Suprapubic skin (tissue), 4 donors: ENCODE measurements around the gene MMAB. TPM values are rescaled to one million over a fixed set of nuclear protein-coding genes. Genes with fewer than 3 reads are reported as not detected.

Source experiments
- DNase-seq, 2 donors: peaks; one replicate each; pipeline ENCODE4 v3.0.0-alpha.2; 2019; ENCODE audit warnings: low spot score in 2 of 2
- H3K27ac ChIP-seq: fragments of 200-600 bp; sonication (generic); one replicate; pipeline ENCODE4 v1.5.1; 2019
- H3K27me3 ChIP-seq: fragments of 200-600 bp; sonication (generic); one replicate; pipeline ENCODE4 v1.5.1; 2019
- H3K36me3 ChIP-seq: fragments of 200-600 bp; sonication (generic); one replicate; pipeline ENCODE4 v1.5.1; 2019
- H3K4me1 ChIP-seq: fragments of 200-600 bp; sonication (generic); one replicate; pipeline ENCODE4 v1.5.1; 2019
- H3K4me3 ChIP-seq: fragments of 200-600 bp; sonication (generic); one replicate; pipeline ENCODE4 v1.5.1; 2019; ENCODE audit warnings: mild to moderate bottlenecking
- H3K9me3 ChIP-seq: fragments of 200-600 bp; sonication (generic); one replicate; pipeline ENCODE4 v1.5.1; 2019
- EP300 ChIP-seq: sonication (generic); formaldehyde crosslinking; IDR thresholded peaks from one replicate; pipeline ENCODE4 v1.6.1; 2017; ENCODE audit warnings: antibody characterized with exemption
- POLR2A ChIP-seq, 2 donors: fragments of 450-650 bp; IDR thresholded peaks; one replicate each; pipeline ENCODE4 v1.6.1; 2017; ENCODE audit warnings: antibody characterized with exemption in 2 of 2, mild to moderate bottlenecking in 2 of 2, moderate library complexity in 2 of 2
- POLR2AphosphoS5 ChIP-seq, 3 donors: sonication (generic); formaldehyde crosslinking; IDR thresholded peaks; one replicate each; pipeline ENCODE4 v1.6.1; 2017; ENCODE audit warnings: antibody characterized with exemption in 3 of 3
- WGBS: methylation state at CpG from one replicate; pipeline ENCODE4 v1.1.5; 2018; 5-methylcytosine and 5-hydroxymethylcytosine counted together
- total RNA-seq, 4 donors: library from RNA; depleted of rRNA; stranded (reverse); fragments of >200 nt; gene quantifications; one replicate each; pipeline ENCODE4 v1.1.0, GENCODE V29; 2016
- TF ChIP-seq, protein P1 (sequence below), 2 donors: fragments of 200-600 bp in 1 of 2; fragments of 450-650 bp in 1 of 2; sonication (generic) in 1 of 2; IDR thresholded peaks; one replicate each; pipeline ENCODE4 v1.5.1; 2016 to 2019; ENCODE audit warnings: antibody characterized with exemption in 2 of 2, mild to moderate bottlenecking in 1 of 2, moderate library complexity in 1 of 2

MMAB gene
- total RNA-seq, 4 donors from 2014 or later, result 17.1 to 37.2 (median 24.5) TPM

- Histone ChIP-seq H3K4me3 (no peak overlapping the region), H3K27ac (no peak overlapping the region), H3K27me3 (no peaks in the 10 kb centered on the region), H3K9me3 (no peaks in the 10 kb centered on the region), H3K36me3 (peaks cover 83% of the 10 kb centered on the region), H3K4me1 (no peaks in the 10 kb centered on the region)
- TF ChIP-seq, protein P1, sequence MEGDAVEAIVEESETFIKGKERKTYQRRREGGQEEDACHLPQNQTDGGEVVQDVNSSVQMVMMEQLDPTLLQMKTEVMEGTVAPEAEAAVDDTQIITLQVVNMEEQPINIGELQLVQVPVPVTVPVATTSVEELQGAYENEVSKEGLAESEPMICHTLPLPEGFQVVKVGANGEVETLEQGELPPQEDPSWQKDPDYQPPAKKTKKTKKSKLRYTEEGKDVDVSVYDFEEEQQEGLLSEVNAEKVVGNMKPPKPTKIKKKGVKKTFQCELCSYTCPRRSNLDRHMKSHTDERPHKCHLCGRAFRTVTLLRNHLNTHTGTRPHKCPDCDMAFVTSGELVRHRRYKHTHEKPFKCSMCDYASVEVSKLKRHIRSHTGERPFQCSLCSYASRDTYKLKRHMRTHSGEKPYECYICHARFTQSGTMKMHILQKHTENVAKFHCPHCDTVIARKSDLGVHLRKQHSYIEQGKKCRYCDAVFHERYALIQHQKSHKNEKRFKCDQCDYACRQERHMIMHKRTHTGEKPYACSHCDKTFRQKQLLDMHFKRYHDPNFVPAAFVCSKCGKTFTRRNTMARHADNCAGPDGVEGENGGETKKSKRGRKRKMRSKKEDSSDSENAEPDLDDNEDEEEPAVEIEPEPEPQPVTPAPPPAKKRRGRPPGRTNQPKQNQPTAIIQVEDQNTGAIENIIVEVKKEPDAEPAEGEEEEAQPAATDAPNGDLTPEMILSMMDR (IDR thresholded peaks at IDR 0.05), result no peak
- TF ChIP-seq POLR2AphosphoS5 (IDR thresholded peaks at IDR 0.05) (no peak), POLR2A (IDR thresholded peaks at IDR 0.05) (no peak), EP300 (no peak)
- 90% methylated on average over 8 of the region's 16 CpGs for WGBS
- no peak for DNase-seq
These were observed 16.5 kb upstream of the MMAB start for GRCh38 chr12:109589691-109590245.

DNA sequence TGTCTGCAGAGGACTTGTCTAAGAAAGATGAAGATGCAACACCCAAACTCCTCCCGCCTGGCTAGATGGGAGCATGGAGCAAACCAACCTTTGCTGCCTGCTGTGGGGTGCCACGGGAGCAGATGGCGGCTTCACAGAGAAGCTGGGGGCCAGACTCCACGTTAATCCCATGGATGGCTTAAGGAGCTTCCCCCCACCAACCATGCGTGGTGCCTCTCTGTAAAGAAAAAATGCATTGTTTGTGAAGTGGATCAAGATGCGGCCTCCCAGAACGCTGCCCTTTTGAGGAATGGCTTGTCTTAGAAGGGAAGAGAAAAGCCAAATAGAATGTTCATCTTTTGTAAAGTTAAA lies 15.9 kb upstream of the MMAB start:
- H3K4me3 ChIP-seq, result no peak overlapping the region
- H3K9me3 ChIP-seq, result no peaks in the 10 kb centered on the region
- no peak for TF ChIP-seq EP300
- TF ChIP-seq POLR2AphosphoS5 (IDR thresholded peaks at IDR 0.05), result no peak
- no peak for TF ChIP-seq POLR2A (IDR thresholded peaks at IDR 0.05)
- TF ChIP-seq, protein P1 (IDR thresholded peaks at IDR 0.05), result no peak
- peaks cover 80% of the 10 kb centered on the region for H3K36me3 ChIP-seq
- H3K4me1 ChIP-seq, result no peaks in the 10 kb centered on the region
- no peak overlapping the region for H3K27ac ChIP-seq
- WGBS, result 77% methylated on average over 7 of the region's 7 CpGs
- no peaks in the 10 kb centered on the region for H3K27me3 ChIP-seq
- no peak for DNase-seq

DNA sequence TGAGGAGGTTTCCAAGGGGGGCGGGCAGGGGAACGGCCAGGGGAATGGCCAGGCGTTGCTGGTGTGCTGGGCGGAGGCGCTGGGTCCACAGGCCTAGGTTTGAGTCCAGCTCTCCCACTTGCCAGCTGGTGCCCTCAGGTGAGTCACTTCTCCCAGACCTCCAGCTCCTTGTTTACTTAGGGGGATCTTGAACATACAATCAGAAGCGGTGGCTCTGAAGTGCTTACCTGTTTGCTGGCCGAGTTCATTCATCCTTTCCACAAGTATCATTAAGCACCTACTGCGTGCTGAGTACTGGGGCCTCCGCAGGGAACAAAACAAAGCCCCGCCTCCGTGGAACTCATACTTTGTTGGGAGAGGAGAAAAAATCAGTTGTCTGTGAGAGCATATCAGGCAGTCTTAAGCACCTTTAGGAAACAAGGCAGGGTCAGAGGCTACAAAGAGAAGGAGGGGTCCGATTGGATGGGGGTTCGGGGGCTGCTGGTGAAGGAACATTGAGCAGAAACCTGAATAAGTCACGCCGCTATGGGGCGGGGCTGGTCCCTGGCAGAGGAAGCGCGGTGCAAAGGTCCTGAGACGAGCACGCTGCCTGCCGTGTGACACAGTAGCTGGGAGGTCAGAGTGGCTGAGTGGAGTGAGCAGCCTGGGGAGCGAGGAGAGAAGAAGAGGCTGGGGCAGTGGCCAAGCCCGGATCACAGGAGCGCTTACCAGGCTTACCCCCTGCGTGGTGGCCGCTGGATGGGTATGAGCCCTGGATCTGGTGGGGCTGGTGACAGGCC lies 15.3 kb upstream of the MMAB start:
- DNase-seq, result no peak

DNA sequence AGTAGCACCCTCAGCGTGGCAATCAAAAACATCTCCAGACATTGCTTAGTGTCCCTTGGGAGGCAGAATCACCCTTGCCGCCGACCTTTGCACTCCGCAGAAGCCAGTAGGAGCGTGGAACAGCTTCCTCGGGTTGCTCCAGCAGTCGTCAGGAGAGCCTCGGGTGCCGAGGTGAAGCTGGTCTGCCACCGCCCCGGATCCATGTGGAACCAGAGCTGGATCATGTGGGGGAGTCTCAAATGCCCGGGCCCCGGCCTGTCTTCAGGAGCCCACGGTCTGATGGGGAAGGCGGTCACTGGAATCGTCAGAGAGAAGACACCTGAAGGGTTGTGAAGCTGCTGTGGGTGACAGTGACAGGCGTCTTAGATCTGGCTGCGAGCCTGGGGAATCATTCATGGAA lies 14.6 kb upstream of the MMAB start:
- Histone ChIP-seq H3K27ac (no peak overlapping the region), H3K27me3 (no peaks in the 10 kb centered on the region)
- no peak for TF ChIP-seq POLR2A (IDR thresholded peaks at IDR 0.05)
- TF ChIP-seq EP300, result no peak
- no peak for TF ChIP-seq POLR2AphosphoS5 (IDR thresholded peaks at IDR 0.05)
- TF ChIP-seq, protein P1 (IDR thresholded peaks at IDR 0.05), result no peak

More for the DNA sequence above, 15.3 kb upstream of the MMAB start:
- TF ChIP-seq, protein P1 (IDR thresholded peaks at IDR 0.05), result no peak
- TF ChIP-seq POLR2A (IDR thresholded peaks at IDR 0.05), result no peak
- no peak for TF ChIP-seq EP300
- TF ChIP-seq POLR2AphosphoS5 (IDR thresholded peaks at IDR 0.05), result no peak
- no peaks in the 10 kb centered on the region for H3K27me3 ChIP-seq
- no peak overlapping the region for H3K27ac ChIP-seq
- no peak overlapping the region for H3K4me3 ChIP-seq
- no peaks in the 10 kb centered on the region for H3K9me3 ChIP-seq
- peaks cover 78% of the 10 kb centered on the region for H3K36me3 ChIP-seq
- WGBS, result 95% methylated on average over 26 of the region's 26 CpGs
- H3K4me1 ChIP-seq, result no peaks in the 10 kb centered on the region

More for the DNA sequence above, 14.6 kb upstream of the MMAB start:
- DNase-seq, result no peak
- Histone ChIP-seq H3K36me3 (peaks cover 70% of the 10 kb centered on the region), H3K9me3 (no peaks in the 10 kb centered on the region), H3K4me1 (no peaks in the 10 kb centered on the region), H3K4me3 (no peak overlapping the region)
- 94% methylated on average over 7 of the region's 18 CpGs for WGBS
